Left ventricle myocardium inferior (tissue), 1 donor: ENCODE measurements around the gene RPL6. TPM values are rescaled to one million over a fixed set of nuclear protein-coding genes. Genes with fewer than 3 reads are reported as not detected.
"Not testable (repeated sequence)": the region's sequence is repeated elsewhere in the genome, so short reads cannot be mapped to it uniquely, and the experiment has no call there.

Source experiments
- DNase-seq: peaks from one replicate; pipeline ENCODE4 v3.0.0-alpha.2; 2020
- H3K27ac ChIP-seq: fragments of 200-600 bp; replicated peaks from 2 replicates; pipeline ENCODE4 v1.8.0; 2021
- H3K27me3 ChIP-seq: fragments of 200-600 bp; 2 replicates; pipeline ENCODE4 v1.8.0; 2021; ENCODE audit warnings: low read depth
- H3K36me3 ChIP-seq: fragments of 200-600 bp; 2 replicates; pipeline ENCODE4 v1.8.0; 2021
- H3K4me1 ChIP-seq: fragments of 200-600 bp; 2 replicates; pipeline ENCODE4 v1.8.0; 2021
- H3K4me3 ChIP-seq: fragments of 200-600 bp; 2 replicates; pipeline ENCODE4 v1.8.0; 2021; ENCODE audit warnings: mild to moderate bottlenecking, moderate library complexity
- H3K9me3 ChIP-seq: fragments of 200-600 bp; replicated peaks from 2 replicates; pipeline ENCODE4 v1.8.0; 2021
- CTCF ChIP-seq: fragments of 200-600 bp; IDR thresholded peaks from 2 replicates; pipeline ENCODE4 v1.8.0; 2021; ENCODE audit warnings: antibody characterized with exemption, mild to moderate bottlenecking, borderline replicate concordance
- intact Hi-C: fragments of 100-400 bp; cut with micrococcal nuclease; formaldehyde crosslinking; loops from one replicate; pipeline ENCODE4 v1.11.0; 2022
- total RNA-seq: library from RNA; stranded (reverse); fragmentation: NEBNext Ultra II Directional; extraction: Animal tissue kit (Norgen Biotek cat#: 25700); gene quantifications from one replicate; pipeline ENCODE4 v1.2.1, GENCODE V29; 2021
- donor health status: DM: no; HTN: yes; CAD: no; lungs with severe emphysema.

Gene RPL6
- total RNA-seq, 1 donor from 2014 or later, result 572 TPM

GRCh38 chr12:112418608-112419296 is 9.3 kb upstream of the RPL6 start, which contains the start of gene PTPN11:
TSS of gene PTPN11 (plus strand) at chr12:112418947. CDS start at chr12:112419112, 165 bp downstream.
- peak; percentile 50 for TF ChIP-seq CTCF
- H3K9me3 ChIP-seq, result no peaks in the 10 kb centered on the region
- DNase-seq, result peak; percentile 88
- H3K4me3 ChIP-seq, result peak within 1 kb of the TSS; percentile 90
- no peaks in the 10 kb centered on the region for H3K27me3 ChIP-seq
- no peaks in the 10 kb centered on the region for H3K36me3 ChIP-seq
- H3K4me1 ChIP-seq, result peaks cover 61% of the 10 kb centered on the region
- intact Hi-C loops, result no loop called here
- H3K27ac ChIP-seq, result peak within 1 kb of the TSS; percentile 97

- H3K4me1 ChIP-seq, result peaks cover 55% of the 10 kb centered on the region
- H3K27me3 ChIP-seq, result no peaks in the 10 kb centered on the region
- no peak for DNase-seq
- TF ChIP-seq CTCF, result no peak
- intact Hi-C loops, result no loop called here
- H3K9me3 ChIP-seq, result no peaks in the 10 kb centered on the region
- peak overlapping the region; percentile 90 for H3K4me3 ChIP-seq
- no peaks in the 10 kb centered on the region for H3K36me3 ChIP-seq
- peak overlapping the region; percentile 97 for H3K27ac ChIP-seq
Measured at GRCh38 chr12:112418273-112418607, 8.8 kb upstream of the RPL6 start.

- H3K36me3 ChIP-seq, H3K9me3 ChIP-seq, H3K27me3 ChIP-seq, H3K27ac ChIP-seq, DNase-seq, H3K4me3 ChIP-seq, intact Hi-C loops: not testable (repeated sequence)
- peaks cover 31% of the 10 kb centered on the region for H3K4me1 ChIP-seq
Measured at GRCh38 chr12:112415457-112415856, 6.1 kb upstream of the RPL6 start.

GRCh38 chr12:112413855-112414625 is 4.6 kb upstream of the RPL6 start:
- no peak overlapping the region for H3K4me3 ChIP-seq
- H3K36me3 ChIP-seq, result no peaks in the 10 kb centered on the region
- DNase-seq, result no peak
- H3K9me3 ChIP-seq, result no peaks in the 10 kb centered on the region
- no peak overlapping the region for H3K27ac ChIP-seq
- no peak for TF ChIP-seq CTCF
- intact Hi-C loops, result no loop called here
- peaks cover 19% of the 10 kb centered on the region for H3K4me1 ChIP-seq
- H3K27me3 ChIP-seq, result no peaks in the 10 kb centered on the region

GRCh38 chr12:112409906-112410244 is 470 bp upstream of the RPL6 start:
- TF ChIP-seq CTCF, result no peak
- intact Hi-C loops, result no loop called here
- no peaks in the 10 kb centered on the region for H3K9me3 ChIP-seq
- peak overlapping the region; percentile 86 for H3K27ac ChIP-seq
- peaks cover 34% of the 10 kb centered on the region for H3K36me3 ChIP-seq
- H3K4me1 ChIP-seq, result peaks cover 28% of the 10 kb centered on the region
- peak overlapping the region; percentile 75 for H3K4me3 ChIP-seq
- H3K27me3 ChIP-seq, result no peaks in the 10 kb centered on the region
- no peak for DNase-seq

GRCh38 chr12:112408621-112409020 is 784 bp downstream of the RPL6 start:
- Histone ChIP-seq H3K27me3 (no peaks in the 10 kb centered on the region), H3K9me3 (no peaks in the 10 kb centered on the region), H3K4me3 (peak overlapping the region; percentile 75), H3K4me1 (peaks cover 28% of the 10 kb centered on the region), H3K36me3 (peaks cover 46% of the 10 kb centered on the region), H3K27ac (peak overlapping the region; percentile 86)
- TF ChIP-seq CTCF, result no peak
- intact Hi-C loops, result no loop called here
- DNase-seq, result no peak

- H3K27ac ChIP-seq, H3K9me3 ChIP-seq, H3K27me3 ChIP-seq, intact Hi-C loops, DNase-seq: not testable (repeated sequence)
- Histone ChIP-seq H3K4me3 (peak overlapping the region; percentile 75), H3K36me3 (peaks cover 46% of the 10 kb centered on the region), H3K4me1 (peaks cover 28% of the 10 kb centered on the region)
Measured at GRCh38 chr12:112407683-112408082, 1.7 kb downstream of the RPL6 start.
